Loucy (cell line): Measurements from ENCODE around the gene NNMT.

Source experiments
- CTCF ChIP-seq: fragments of 200-600 bp; sonication (generic); conservative IDR thresholded peaks from 2 replicates; pipeline ENCODE4 v1.5.1; 2014; ENCODE audit warnings: mild to moderate bottlenecking, antibody characterized with exemption, low read length
- EZH2phosphoT487 ChIP-seq: fragments of 200-600 bp; IDR thresholded peaks from 2 replicates; pipeline ENCODE4 v1.6.1; 2018; ENCODE audit warnings: antibody characterized with exemption, mild to moderate bottlenecking, moderate library complexity, borderline replicate concordance

GRCh38 chr11:114288136-114288535 lies 8.1 kb upstream of the NNMT start:
- TF ChIP-seq CTCF (no peak), EZH2phosphoT487 (no peak)
